Skin epidermis (tissue), 12 donors: ENCODE measurements around the gene FYN.
"Not testable (repeated sequence)": the region's sequence is repeated elsewhere in the genome, so short reads cannot be mapped to it uniquely, and the experiment has no call there.

Source experiments
- H3K27ac ChIP-seq, 21 experiments: fragments of 200-600 bp; sonication (generic) in 11 of 21; one replicate each; pipeline ENCODE4 v1.5.0; 2020; ENCODE audit warnings: mild to moderate bottlenecking in 3 of 21, inconsistent platforms in 2 of 21, moderate library complexity in 2 of 21
- H3K4me3 ChIP-seq, 7 experiments: fragments of 200-600 bp; sonication (generic) in 2 of 7; one replicate each; pipeline ENCODE4 v1.5.0; 2020; ENCODE audit warnings: inconsistent platforms in 2 of 7, mild to moderate bottlenecking in 2 of 7, moderate library complexity in 1 of 7

FYN gene

DNA sequence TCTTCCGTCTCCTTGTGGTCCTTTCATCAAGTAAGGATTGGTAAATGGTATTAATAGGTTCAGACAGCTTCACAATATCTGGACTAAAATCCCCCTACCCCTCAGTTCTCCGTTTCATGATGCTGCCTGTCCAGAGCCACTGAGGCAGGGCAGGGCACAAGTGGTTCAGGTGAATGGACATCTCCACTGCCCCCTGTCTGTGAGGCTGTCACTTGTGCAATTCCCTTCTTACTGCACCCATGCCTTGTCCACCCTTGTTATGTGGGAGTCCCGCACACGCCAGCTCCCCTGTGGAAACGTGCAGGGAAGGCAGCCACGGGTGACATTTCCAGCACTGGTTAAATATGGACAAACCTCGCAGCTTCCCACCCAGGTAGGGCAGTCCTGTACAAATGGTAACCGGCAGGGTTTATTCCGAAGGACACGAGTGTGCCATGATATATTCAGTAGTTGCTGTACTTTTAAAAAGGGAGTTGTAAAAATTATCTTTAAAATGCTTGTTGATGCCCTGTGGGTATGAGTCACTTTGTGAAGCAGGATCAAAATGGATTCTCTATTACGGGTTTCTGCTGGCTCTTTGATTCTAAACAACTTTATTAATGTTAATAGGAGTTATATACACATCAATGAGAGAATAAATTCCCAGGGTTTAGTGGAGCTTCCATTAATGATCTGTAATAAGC is 73.5 kb downstream of the FYN start:
- no peak overlapping the region for H3K4me3 ChIP-seq
- H3K27ac ChIP-seq = peak overlapping the region in 2 of 21 experiments; percentile 3 to 18

DNA sequence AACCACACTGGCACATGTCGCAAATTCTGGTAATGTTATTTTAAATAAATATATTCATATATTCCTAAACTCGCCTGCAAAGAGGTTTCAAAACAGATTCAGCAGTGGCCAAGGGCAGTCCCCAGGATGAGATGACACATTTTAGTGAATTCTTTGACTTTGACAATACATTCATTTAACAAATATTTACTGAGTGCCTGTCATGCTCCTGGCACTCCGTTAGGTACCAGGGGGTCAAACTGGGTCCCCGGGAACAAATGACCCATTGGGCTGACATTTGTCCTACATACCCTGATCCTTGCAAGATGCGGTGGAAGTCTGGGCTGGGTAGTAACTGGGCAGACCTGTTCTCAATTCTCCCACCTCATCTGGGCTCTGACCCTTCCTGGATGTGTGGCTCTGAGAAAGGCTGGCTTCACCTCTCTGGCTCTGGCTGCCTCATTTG is 74.9 kb downstream of the FYN start:
- Histone ChIP-seq H3K27ac (peak overlapping the region in 2 of 21 experiments; percentile 8 to 39), H3K4me3 (no peak overlapping the region)

DNA sequence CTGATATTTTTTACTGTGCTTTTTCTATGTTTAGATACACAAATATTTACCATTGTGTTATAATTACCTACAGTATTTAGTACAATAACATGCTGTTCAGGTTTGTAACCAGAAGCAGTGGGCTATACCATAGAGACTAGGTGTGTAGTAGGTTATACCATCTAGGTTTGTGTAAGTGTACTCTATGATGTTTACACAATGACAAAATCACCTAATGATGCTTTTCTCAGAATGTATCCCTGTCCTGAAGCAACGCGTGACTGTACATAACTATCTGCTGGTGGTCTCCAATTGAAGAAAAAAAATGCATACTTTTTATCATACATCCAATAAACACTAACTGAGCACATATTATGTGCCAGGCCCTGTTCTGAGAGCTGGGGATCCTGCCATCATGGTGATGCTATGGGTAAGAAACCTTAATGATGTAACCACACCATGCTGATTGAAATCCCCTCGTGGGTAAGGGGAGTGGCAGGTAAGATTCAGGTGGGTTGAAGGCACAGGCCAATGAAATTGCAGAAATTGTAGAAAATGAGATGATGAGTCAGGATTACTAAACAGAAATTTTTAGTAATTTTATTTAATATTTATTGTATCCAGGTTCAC is 76.8 kb downstream of the FYN start:
- Histone ChIP-seq H3K4me3 (no peak overlapping the region), H3K27ac (peak overlapping the region in 2 of 21 experiments; percentile 2 to 70)

DNA sequence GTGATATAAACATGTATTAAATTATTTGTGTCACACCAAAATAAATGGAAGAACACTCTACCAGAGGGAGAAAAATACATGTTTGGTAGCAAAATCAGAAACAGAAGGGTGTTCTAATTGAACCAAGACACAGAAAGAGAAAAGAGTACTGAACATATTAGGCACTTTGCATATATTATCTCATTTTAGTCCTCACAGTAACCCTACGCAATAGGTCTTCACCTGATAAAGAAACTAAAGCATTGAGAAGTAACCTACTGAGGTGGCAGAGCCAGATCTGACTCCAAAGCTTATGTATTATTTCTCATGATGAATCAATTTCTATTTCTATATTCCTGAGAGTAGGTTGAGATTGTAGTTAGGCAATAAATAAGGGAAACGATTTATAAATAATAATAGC is 77.7 kb downstream of the FYN start:
- H3K27ac ChIP-seq = peak overlapping the region in 7 of 21 experiments; percentile 41 to 72 (median 59)
- no peak overlapping the region for H3K4me3 ChIP-seq

DNA sequence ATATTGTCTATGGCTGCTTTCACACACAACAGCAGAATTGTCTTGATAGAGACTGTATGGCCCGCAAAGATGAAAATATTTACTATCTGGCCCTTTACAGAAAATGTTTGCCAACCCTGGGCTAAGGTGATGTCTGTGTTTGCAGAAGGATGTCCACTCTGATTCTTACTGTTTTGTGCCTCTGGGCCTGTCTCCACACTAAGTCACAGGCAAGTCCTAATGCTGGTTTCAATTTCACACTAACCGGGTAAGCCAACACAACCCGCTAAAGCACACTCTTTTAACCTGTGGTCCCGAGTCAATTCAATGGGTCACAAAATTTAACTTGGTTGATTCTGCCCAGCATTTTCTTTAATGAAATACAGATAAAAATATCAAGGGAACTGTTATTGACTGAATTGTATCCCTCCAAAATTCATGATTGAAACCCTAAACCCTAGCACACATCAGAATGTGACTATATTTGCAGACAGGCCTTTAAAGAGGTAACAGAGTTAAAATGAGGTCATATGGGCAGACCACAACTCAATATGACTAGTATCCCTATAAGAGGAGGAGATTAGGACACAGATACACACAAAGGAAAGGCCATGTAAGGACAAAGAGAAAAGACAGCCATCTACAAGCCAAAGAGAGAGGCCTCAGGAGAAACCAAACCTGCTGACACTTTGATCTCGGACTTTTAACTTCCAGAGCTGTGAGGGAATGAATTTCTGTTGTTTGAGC is 78.4 kb downstream of the FYN start:
- no peak overlapping the region for H3K4me3 ChIP-seq
- H3K27ac ChIP-seq = peak overlapping the region in 9 of 21 experiments; percentile 14 to 73 (median 59)

DNA sequence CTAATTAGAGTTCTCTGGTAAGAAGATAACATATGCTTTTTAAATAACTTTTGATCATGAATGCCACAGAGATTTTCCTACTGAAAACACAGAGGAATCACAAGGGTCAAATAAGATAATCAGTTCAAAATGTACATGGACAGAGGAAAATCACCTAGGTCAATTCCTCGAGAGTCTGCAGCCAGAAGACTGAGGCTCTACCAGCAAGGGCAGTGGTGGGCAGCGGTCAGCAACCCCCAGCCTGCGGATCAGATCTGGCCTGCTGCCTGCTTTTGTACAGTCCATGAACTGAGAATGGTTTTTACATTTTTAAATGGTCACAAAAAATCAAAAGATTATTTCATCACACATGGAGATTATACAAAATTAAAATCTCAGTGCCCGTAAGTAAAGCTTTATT is 79.0 kb downstream of the FYN start:
- peak overlapping the region in 1 of 7 experiments; percentile 9 for H3K4me3 ChIP-seq
- peak overlapping the region in 10 of 21 experiments; percentile 10 to 73 (median 52) for H3K27ac ChIP-seq

DNA sequence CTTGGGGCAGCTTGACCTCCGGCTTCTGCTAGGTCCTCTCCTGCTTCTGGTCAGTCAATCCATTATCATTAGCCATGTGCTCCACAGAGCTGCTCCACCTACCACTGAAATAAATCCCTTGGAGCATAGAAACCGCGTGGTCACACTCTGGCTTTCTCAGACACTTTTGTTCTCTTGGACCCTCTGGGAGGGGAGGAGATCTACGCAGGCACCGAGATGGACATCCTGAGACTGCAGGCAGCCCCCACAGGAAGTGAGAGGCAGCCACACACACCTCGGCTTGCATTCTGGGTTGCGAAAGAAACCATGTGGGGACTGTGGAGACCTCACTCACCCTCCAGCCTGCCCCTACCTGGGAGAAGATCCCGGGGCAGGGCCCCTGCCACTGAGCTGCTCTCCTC is 79.5 kb downstream of the FYN start:
- Histone ChIP-seq H3K4me3 (peak overlapping the region in 3 of 7 experiments; percentile 6 to 9 (median 9)), H3K27ac (peak overlapping the region in 13 of 21 experiments; percentile 7 to 73 (median 39))

DNA sequence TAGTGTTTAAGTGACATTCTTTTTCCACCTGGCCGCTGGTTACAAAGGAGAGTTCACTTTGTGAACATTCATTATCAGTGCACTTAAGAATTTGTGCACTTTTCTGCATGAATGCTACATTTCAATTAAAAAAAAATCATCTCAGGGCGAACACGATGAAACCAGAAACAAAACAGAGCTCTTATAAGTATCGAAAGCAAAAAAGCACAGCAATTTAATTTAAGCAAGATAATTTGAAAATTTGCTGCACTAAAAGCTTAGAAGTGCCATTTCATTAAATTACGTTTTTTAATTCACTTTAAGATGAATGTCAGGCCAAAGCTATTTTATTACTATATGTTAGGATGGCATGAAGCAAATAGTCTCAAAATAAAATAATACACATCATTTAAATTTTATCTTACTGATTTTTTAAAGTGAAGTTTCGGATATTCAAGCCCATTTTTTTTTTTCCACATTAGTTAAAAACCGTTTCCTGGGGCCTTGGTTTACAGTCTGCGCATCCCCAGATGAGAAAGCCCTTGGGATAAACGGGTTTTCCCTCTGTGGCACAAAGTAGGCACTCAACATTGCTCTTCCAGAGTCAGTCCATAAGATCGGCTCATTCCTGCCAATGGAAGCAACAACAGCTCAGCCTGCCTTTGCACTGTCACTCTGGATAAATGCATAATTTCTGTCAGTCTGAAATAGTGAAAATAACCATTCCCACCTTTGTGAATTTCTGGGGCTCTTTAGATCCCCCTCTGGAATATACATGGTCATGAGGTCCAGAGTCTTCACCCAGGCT is 80.1 kb downstream of the FYN start:
- Histone ChIP-seq H3K27ac (peak overlapping the region in 12 of 21 experiments; percentile 7 to 73 (median 42)), H3K4me3 (peak overlapping the region in 3 of 7 experiments; percentile 6 to 9 (median 9))

DNA sequence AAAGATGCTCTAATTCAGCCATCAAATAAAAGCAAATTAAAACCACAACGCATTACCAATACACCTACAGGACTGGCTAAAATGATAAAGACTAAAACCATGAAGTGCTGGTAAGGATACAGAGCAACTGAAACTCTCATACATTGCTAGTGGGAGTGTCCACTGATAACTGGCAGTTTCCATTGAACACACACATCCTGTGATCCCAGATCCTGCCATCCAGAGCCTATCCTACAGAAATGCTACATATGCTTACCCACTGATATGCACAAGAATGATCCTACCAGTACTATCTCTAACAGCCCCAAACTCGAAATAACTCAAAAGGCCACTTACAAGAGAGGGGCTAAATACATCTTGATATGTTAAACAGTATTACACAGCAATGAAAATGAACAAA is 81.0 kb downstream of the FYN start:
- H3K27ac ChIP-seq = peak overlapping the region in 5 of 21 experiments; percentile 1 to 70 (median 25)
- H3K4me3 ChIP-seq = no peak overlapping the region

DNA sequence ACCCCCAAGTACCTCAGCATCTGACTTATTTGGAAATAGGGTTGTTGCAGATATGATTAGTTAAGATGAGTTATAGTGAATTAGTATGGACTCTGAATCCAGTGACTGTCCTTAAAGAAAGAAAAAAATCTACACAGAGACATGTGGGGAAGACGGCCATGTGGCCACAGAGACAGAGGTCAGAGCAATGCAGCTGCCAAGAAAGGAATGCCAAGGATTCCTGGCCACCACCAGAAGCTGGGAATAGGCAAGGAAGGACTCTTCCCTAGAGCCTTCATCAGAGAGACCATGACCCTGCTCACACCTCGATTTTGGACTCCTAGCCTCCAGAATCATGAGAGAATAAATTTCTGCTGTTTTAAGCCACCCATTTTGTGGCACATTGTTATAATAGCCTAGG is 81.8 kb downstream of the FYN start:
- Histone ChIP-seq H3K27ac (peak overlapping the region in 2 of 21 experiments; percentile 60 to 70), H3K4me3 (no peak overlapping the region)

DNA sequence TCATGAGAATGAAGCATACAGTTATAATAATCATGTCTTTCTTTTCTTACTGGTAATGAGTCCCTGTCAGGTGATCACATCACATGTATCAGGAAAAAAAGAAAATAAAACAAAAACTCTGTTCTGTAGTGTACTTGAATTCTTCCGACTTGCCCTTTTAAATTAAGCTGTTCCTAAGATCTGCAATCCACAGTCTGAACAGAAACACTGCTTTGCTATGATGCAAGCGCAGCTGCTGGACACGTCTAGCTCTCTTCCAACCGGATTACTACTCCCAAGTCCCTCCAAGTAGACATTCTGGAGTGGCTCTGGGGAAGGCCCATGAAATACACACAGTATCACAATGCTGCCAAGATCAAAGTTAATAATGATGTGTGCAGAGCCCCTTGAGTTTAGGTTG is 83.7 kb downstream of the FYN start:
- H3K4me3 ChIP-seq = no peak overlapping the region
- H3K27ac ChIP-seq = peak overlapping the region in 3 of 21 experiments; percentile 25 to 62 (median 40)

DNA sequence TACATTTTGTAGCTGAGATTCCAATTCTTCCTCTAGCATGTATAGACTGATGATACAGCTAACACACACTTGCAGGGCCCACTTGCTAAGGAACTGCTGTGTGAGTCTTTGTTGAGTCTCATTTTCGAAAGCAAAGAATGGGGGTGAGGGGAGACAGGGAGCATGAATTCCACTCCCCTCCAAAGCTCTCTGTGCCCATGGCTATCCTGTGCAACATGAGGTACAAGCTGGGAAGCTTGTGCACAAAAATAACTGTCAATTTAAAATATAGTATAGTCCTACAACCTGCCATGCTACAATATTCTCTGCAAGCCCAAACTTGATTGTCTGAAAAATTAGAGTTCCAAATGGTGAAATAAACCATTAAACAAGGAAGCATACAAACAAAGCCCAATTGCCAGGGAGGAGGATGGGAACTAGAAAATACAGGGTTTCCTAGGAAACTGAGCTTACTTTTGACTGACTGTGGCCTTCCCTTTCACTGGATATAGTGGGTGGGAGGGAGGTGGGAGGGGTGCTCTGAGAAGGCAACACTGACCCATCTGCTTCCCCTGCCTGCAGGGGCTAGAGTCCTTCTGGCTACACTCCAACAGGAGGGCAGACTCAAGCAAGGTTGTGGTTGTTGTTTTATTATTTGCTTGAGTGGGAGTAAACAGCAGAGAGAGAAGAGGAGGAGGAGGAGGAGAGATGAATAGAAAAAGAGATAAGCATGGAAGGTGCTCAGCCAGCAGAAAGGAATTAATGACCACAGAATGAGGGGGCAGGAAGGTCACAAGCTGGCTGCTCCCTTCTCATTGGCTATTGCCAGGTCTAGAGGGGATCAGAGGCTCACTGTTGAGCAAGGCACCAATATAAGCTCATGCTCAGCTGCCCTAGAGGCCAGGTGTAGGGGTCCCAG is 84.6 kb downstream of the FYN start:
- H3K27ac ChIP-seq = peak overlapping the region in 10 of 21 experiments; percentile 3 to 71 (median 40)
- H3K4me3 ChIP-seq = no peak overlapping the region

DNA sequence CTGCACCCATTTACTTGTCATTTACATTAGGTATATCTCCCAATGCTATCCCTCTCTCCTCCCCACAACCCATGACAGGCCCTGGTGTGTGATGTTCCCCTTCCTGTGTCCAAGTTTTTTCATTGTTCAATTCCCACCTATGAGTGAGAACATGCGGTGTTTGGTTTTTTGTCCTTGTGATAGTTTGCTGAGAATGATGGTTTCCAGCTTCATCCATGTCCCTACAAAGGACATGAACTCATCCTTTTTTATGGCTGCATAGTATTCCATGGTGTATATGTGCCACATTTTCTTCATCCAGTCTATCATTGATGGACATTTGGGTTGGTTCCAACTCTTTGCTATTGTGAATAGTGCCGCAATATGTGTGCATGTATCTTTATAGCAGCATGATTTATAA is 87.1 kb downstream of the FYN start:
- H3K27ac ChIP-seq, H3K4me3 ChIP-seq: not testable (repeated sequence)

DNA sequence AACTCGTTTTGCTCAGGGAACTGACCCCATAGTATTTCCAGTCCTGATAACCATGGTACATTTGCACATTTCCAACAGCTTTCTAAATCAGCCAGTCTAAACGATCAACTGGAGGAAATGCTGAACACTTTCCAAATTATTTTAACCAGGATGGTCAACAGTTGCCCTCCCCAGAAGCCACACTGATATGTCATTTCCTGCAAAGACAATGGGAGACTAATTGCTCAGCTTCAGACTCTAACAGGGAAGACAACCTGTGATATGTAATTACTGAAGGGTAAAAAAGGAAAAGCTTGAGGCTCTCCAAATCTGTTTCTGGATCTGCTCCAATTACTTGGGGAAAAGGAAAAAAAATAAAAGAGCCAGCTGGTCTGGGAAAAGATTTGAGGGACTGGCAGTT is 88.8 kb downstream of the FYN start:
- Histone ChIP-seq H3K4me3 (no peak overlapping the region), H3K27ac (peak overlapping the region in 6 of 21 experiments; percentile 0 to 53 (median 8))

DNA sequence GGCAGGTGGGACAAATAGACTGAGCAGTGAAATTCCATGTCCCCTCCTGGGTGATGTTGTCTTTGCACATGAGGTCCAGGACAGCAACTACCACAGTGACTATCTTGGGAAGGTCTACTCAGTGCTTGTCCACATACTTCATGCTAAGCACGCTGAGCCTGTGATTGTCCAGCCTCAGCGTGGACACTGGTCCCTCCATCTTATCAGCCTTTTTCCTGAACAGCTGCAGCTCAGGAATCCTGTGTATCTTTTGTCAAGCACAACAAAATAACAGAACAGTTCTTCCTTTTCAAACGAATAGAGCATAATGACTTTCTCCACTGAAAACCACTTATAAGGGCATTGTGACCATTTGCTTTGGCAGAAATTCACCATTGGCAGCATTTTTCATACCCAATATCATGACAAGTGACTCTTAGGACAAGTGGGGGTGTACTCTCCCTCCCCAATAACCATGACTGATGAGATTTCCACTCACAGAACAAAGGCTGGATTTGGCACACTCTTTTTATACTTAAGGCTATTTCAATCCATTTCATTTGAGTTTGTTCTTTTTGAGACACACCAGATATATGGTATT is 90.3 kb downstream of the FYN start:
- peak overlapping the region in 2 of 21 experiments; percentile 2 to 15 for H3K27ac ChIP-seq
- H3K4me3 ChIP-seq = no peak overlapping the region

DNA sequence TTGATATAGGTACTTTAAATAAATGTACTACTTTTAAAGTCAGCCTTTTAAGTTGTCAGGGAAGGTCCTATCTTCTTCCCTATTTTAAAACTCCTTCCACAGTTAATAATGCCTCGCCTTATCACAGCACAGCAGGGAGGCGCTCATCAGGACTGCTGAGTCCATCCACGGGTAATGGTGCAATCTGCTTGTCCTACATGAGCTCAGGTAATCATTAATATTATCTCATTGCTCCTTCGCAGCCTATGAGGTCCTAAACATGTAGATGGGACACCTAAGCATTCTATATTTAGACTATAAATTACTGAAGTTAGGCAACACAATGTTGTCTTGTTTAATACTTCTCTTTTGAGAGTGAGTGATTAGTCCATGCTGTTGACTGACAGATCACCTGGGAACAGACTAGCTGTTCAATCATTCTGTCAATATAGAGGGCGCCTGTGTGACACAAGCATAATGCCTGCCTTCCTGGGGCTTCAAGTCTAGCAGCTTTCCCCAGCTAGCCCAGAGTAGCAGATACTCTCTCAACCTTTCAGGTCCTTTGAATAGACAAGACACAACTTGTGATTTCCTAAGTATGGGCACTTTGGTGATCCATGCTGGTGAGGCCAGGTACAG is 91.0 kb downstream of the FYN start:
- H3K4me3 ChIP-seq = no peak overlapping the region
- H3K27ac ChIP-seq = peak overlapping the region in 5 of 21 experiments; percentile 0 to 28 (median 6)

DNA sequence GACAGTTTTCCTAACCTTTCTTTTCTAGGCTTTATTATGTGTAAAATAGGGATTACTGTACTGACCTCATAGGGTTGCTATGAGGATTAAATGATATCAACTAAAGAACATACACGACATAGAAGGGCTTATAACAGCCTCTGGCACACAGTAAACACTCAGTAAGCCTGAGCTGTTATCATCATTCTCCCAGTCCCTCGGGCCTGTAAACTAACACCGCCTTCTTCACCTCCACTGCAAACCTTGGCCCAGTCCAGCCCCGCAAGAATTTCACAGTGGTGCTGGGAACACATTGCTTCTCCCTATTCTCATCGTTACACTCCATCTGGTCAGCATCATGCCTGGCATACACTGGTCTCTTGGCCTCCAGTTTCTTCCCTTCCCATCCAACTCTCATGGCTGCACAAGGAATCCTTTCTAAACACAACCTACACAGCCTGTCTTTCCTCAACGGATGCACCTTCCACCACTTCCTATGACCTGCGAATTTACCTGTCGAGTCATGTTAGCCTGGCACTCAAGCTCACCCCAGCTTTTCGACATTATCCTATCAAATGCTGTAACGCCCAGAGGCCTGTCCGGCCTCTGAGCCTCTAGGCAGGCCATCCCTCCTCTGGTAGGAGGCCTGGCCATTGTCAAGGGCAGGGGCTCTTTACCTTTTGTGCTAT is 92.1 kb downstream of the FYN start:
- peak overlapping the region in 13 of 21 experiments; percentile 1 to 79 (median 55) for H3K27ac ChIP-seq
- no peak overlapping the region for H3K4me3 ChIP-seq
